Neural cell (in vitro differentiated cells): ENCODE data around the gene CCNT2.

Experiments used
- POLR2AphosphoS5 ChIP-seq: IDR thresholded peaks from 2 replicates; pipeline ENCODE4 v1.6.1; 2012
- TF ChIP-seq, protein P1 (sequence below): fragments of 450-650 bp; IDR thresholded peaks from 2 replicates; pipeline ENCODE4 v1.5.1; 2014; ENCODE audit warnings: antibody characterized with exemption, mild to moderate bottlenecking, moderate library complexity; ENCODE audit not compliant: poor library complexity, severe bottlenecking

- TF ChIP-seq, protein P1, sequence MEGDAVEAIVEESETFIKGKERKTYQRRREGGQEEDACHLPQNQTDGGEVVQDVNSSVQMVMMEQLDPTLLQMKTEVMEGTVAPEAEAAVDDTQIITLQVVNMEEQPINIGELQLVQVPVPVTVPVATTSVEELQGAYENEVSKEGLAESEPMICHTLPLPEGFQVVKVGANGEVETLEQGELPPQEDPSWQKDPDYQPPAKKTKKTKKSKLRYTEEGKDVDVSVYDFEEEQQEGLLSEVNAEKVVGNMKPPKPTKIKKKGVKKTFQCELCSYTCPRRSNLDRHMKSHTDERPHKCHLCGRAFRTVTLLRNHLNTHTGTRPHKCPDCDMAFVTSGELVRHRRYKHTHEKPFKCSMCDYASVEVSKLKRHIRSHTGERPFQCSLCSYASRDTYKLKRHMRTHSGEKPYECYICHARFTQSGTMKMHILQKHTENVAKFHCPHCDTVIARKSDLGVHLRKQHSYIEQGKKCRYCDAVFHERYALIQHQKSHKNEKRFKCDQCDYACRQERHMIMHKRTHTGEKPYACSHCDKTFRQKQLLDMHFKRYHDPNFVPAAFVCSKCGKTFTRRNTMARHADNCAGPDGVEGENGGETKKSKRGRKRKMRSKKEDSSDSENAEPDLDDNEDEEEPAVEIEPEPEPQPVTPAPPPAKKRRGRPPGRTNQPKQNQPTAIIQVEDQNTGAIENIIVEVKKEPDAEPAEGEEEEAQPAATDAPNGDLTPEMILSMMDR, result no peak
- no peak for TF ChIP-seq POLR2AphosphoS5
Observed at GRCh38 chr2:134919341-134920210, 954 bp downstream of the CCNT2 start.
